Glutamatergic neuron (in vitro differentiated cells): ENCODE measurements around the gene GPR83. TPM values are rescaled to one million over a fixed set of nuclear protein-coding genes. Genes with fewer than 3 reads are reported as not detected.

Experiments used
- DNase-seq: peaks from one replicate; pipeline ENCODE4 v3.0.0; 2022
- H3K27ac Mint-ChIP-seq: one replicate; pipeline ENCODE4 v1.8.0; 2020; ENCODE audit warnings: mild to moderate bottlenecking, mixed read lengths, inconsistent platforms; ENCODE audit not compliant: unreplicated experiment
- H3K27me3 Mint-ChIP-seq: one replicate; pipeline ENCODE4 v1.8.0; 2020; ENCODE audit warnings: mild to moderate bottlenecking, moderate library complexity, mixed read lengths, inconsistent platforms; ENCODE audit not compliant: unreplicated experiment
- H3K36me3 Mint-ChIP-seq: one replicate; pipeline ENCODE4 v1.8.0; 2020; ENCODE audit warnings: mild to moderate bottlenecking, mixed read lengths, inconsistent platforms; ENCODE audit not compliant: unreplicated experiment
- H3K4me1 Mint-ChIP-seq: one replicate; pipeline ENCODE4 v1.8.0; 2020; ENCODE audit warnings: mild to moderate bottlenecking, low read depth, mixed read lengths, inconsistent platforms; ENCODE audit not compliant: unreplicated experiment
- H3K4me3 Mint-ChIP-seq: one replicate; pipeline ENCODE4 v1.8.0; 2020; ENCODE audit warnings: mild to moderate bottlenecking, mixed read lengths, inconsistent platforms; ENCODE audit not compliant: unreplicated experiment
- H3K9me3 Mint-ChIP-seq: one replicate; pipeline ENCODE4 v1.8.0; 2020; ENCODE audit warnings: mild to moderate bottlenecking, moderate library complexity, mixed read lengths, inconsistent platforms; ENCODE audit not compliant: unreplicated experiment
- CTCF ChIP-seq: fragments of 200-600 bp; sonication (generic); IDR thresholded peaks from one replicate; pipeline ENCODE4 v1.5.0; 2021; ENCODE audit not compliant: partially characterized antibody, unreplicated experiment
- total RNA-seq: library from RNA; stranded (reverse); fragmentation: NEBNext Ultra II Directional; extraction: Animal tissue kit (Norgen Biotek cat#: 25700); gene quantifications from one replicate; pipeline ENCODE4 v1.2.1, GENCODE V29; 2021; ENCODE audit not compliant: unreplicated experiment

The GPR83 gene
- total RNA-seq, 1 donor from 2014 or later, result 2.9 TPM

GRCh38 chr11:94423507-94423906 is 22.3 kb upstream of the GPR83 start:
- H3K4me1 Mint-ChIP-seq, result no peaks in the 10 kb centered on the region
- no peak for DNase-seq

GRCh38 chr11:94418123-94418765 is 17.0 kb upstream of the GPR83 start:
- Mint-ChIP-seq H3K4me1 (no peaks in the 10 kb centered on the region), H3K27me3 (no peaks in the 10 kb centered on the region), H3K27ac (no peak overlapping the region)

More at GRCh38 chr11:94423507-94423906, 22.3 kb upstream of the GPR83 start:
- peaks cover 5% of the 10 kb centered on the region for H3K36me3 Mint-ChIP-seq
- H3K9me3 Mint-ChIP-seq, result peaks cover 2% of the 10 kb centered on the region
- H3K27me3 Mint-ChIP-seq, result peaks cover 2% of the 10 kb centered on the region
- no peak overlapping the region for H3K4me3 Mint-ChIP-seq
- no peak overlapping the region for H3K27ac Mint-ChIP-seq
- TF ChIP-seq CTCF, result no peak

GRCh38 chr11:94417386-94417987 is 16.3 kb upstream of the GPR83 start:
- no peak overlapping the region for H3K27ac Mint-ChIP-seq
- no peaks in the 10 kb centered on the region for H3K4me1 Mint-ChIP-seq
- TF ChIP-seq CTCF, result peak; percentile 47
- H3K36me3 Mint-ChIP-seq, result no peaks in the 10 kb centered on the region
- H3K27me3 Mint-ChIP-seq, result no peaks in the 10 kb centered on the region
- DNase-seq, result no peak
- H3K4me3 Mint-ChIP-seq, result no peak overlapping the region
- H3K9me3 Mint-ChIP-seq, result no peaks in the 10 kb centered on the region

More at GRCh38 chr11:94418123-94418765, 17.0 kb upstream of the GPR83 start:
- no peak overlapping the region for H3K4me3 Mint-ChIP-seq
- no peaks in the 10 kb centered on the region for H3K9me3 Mint-ChIP-seq
- DNase-seq, result no peak
- H3K36me3 Mint-ChIP-seq, result no peaks in the 10 kb centered on the region
- no peak for TF ChIP-seq CTCF

- H3K9me3 Mint-ChIP-seq, result peaks cover 12% of the 10 kb centered on the region
- TF ChIP-seq CTCF, result no peak
- peaks cover 18% of the 10 kb centered on the region for H3K36me3 Mint-ChIP-seq
- DNase-seq, result no peak
- no peak overlapping the region for H3K4me3 Mint-ChIP-seq
- H3K27me3 Mint-ChIP-seq, result peaks cover 9% of the 10 kb centered on the region
- peaks cover 8% of the 10 kb centered on the region for H3K4me1 Mint-ChIP-seq
- H3K27ac Mint-ChIP-seq, result no peak overlapping the region
Measured at GRCh38 chr11:94405062-94405833, 4.0 kb upstream of the GPR83 start.
